Activated CD4-positive, alpha-beta memory T cell treated with anti-CD3 and anti-CD28 coated beads, Interleukin-2, amount 10 ng/mL, durations not matched to agents 7 days and 5 days (primary cell): Measurements from ENCODE around the gene KANK4. TPM values are rescaled to one million over a fixed set of nuclear protein-coding genes. Genes with fewer than 3 reads are reported as not detected.

ENCODE experiments used
- CTCF ChIA-PET: fragments of 350-600 bp; sonication (Branson Sonifier 250); formaldehyde crosslinking; loops from one replicate; lab custom pipeline; 2021; ENCODE audit warnings: antibody characterized with exemption, inconsistent platforms; lab: Charles Lee
- POLR2A ChIA-PET: fragments of 350-600 bp; sonication (Branson Sonifier 250); formaldehyde crosslinking; loops from one replicate; lab custom pipeline; 2021; ENCODE audit warnings: antibody characterized with exemption; lab: Charles Lee
- DNase-seq: peaks from one replicate; pipeline ENCODE4 v3.0.0-alpha.2; 2020
- H3K27ac Mint-ChIP-seq: one replicate; pipeline ENCODE4 v1.8.0; 2021; ENCODE audit warnings: mild to moderate bottlenecking, mixed read lengths
- H3K27me3 Mint-ChIP-seq: one replicate; pipeline ENCODE4 v1.8.0; 2021; ENCODE audit warnings: mixed read lengths
- H3K36me3 Mint-ChIP-seq: one replicate; pipeline ENCODE4 v1.8.0; 2021; ENCODE audit warnings: low read depth, mixed read lengths
- H3K4me1 Mint-ChIP-seq: one replicate; pipeline ENCODE4 v1.8.0; 2021; ENCODE audit warnings: mixed read lengths
- H3K4me3 Mint-ChIP-seq: one replicate; pipeline ENCODE4 v1.8.0; 2021; ENCODE audit warnings: mild to moderate bottlenecking, mixed read lengths
- H3K9me3 Mint-ChIP-seq: one replicate; pipeline ENCODE4 v1.8.0; 2021; ENCODE audit warnings: mixed read lengths
- total RNA-seq, 2 experiments: library from RNA; stranded (reverse); gene quantifications; one replicate each; pipeline ENCODE4 v1.2.3, GENCODE V29; 2021

Gene KANK4
- total RNA-seq, 2 experiments from 2014 or later: not detected

GRCh38 chr1:62349470-62350233, 30.4 kb upstream of the KANK4 start:
- H3K36me3 Mint-ChIP-seq: no peaks in the 10 kb centered on the region
- CTCF ChIA-PET: no interaction called here

DNA sequence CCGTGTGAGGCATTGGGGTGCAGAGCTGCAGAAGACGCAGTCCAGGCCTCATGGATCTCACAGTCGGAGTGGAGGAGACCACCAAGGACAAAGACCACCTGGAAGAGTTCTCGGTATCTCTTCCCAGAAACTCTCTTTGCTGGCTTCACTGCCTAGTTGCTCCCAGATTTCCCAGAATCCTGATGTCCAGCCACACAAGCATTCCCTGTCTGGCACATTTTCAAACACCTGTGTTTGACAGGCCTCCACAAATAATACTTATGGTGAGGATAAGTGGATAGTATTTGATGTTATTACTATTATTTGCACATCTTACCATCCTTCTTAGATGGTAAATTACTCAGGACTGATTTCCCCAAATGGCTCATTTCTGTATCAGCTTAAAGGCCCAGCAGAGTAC, 27.7 kb upstream of the KANK4 start:
- no peak for DNase-seq
- H3K36me3 Mint-ChIP-seq: no peaks in the 10 kb centered on the region
- no peak overlapping the region for H3K4me3 Mint-ChIP-seq
- ChIA-PET POLR2A (no interaction called here), CTCF (no interaction called here)
- H3K27me3 Mint-ChIP-seq: no peaks in the 10 kb centered on the region
- no peaks in the 10 kb centered on the region for H3K4me1 Mint-ChIP-seq
- no peak overlapping the region for H3K27ac Mint-ChIP-seq
- H3K9me3 Mint-ChIP-seq: no peaks in the 10 kb centered on the region

More at GRCh38 chr1:62349470-62350233, 30.4 kb upstream of the KANK4 start:
- Mint-ChIP-seq H3K4me1 (no peaks in the 10 kb centered on the region), H3K27me3 (no peaks in the 10 kb centered on the region), H3K4me3 (no peak overlapping the region), H3K27ac (no peak overlapping the region), H3K9me3 (no peaks in the 10 kb centered on the region)
- no peak for DNase-seq
- POLR2A ChIA-PET: no interaction called here

GRCh38 chr1:62343911-62344310, 24.7 kb upstream of the KANK4 start:
- Mint-ChIP-seq H3K4me3 (no peak overlapping the region), H3K36me3 (no peaks in the 10 kb centered on the region), H3K27ac (no peak overlapping the region), H3K27me3 (no peaks in the 10 kb centered on the region), H3K4me1 (no peaks in the 10 kb centered on the region), H3K9me3 (no peaks in the 10 kb centered on the region)
- ChIA-PET CTCF (no interaction called here), POLR2A (no interaction called here)
- DNase-seq: no peak

DNA sequence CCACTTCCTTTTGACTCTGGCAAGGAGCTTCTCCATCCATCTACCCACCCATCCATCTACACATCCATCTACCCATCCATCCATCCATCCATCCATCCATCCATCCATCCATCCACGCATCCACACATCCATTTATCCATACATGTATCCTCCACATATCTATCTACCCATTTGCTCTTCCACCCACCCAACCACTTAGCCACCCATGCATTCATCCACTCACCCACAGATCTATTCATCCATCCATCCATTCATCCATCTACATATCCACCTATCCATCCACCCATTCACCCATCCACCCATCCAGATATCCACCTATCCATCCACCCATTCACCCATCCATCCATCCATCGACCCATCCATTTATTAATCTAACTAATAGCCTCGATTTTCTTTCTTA, 23.0 kb upstream of the KANK4 start:
- no peaks in the 10 kb centered on the region for H3K9me3 Mint-ChIP-seq
- H3K4me1 Mint-ChIP-seq: no peaks in the 10 kb centered on the region
- no peaks in the 10 kb centered on the region for H3K27me3 Mint-ChIP-seq
- ChIA-PET POLR2A (no interaction called here), CTCF (no interaction called here)
- no peak for DNase-seq
- no peak overlapping the region for H3K27ac Mint-ChIP-seq
- H3K4me3 Mint-ChIP-seq: no peak overlapping the region
- no peaks in the 10 kb centered on the region for H3K36me3 Mint-ChIP-seq

- no peaks in the 10 kb centered on the region for H3K36me3 Mint-ChIP-seq
- H3K27me3 Mint-ChIP-seq: no peaks in the 10 kb centered on the region
- no peaks in the 10 kb centered on the region for H3K4me1 Mint-ChIP-seq
- POLR2A ChIA-PET: no interaction called here
- DNase-seq: no peak
- no peak overlapping the region for H3K27ac Mint-ChIP-seq
- no peak overlapping the region for H3K4me3 Mint-ChIP-seq
- no peaks in the 10 kb centered on the region for H3K9me3 Mint-ChIP-seq
- CTCF ChIA-PET: no interaction called here
These were observed 22.4 kb upstream of the KANK4 start for GRCh38 chr1:62341615-62342014.

- CTCF ChIA-PET: no interaction called here
- no peaks in the 10 kb centered on the region for H3K36me3 Mint-ChIP-seq
- DNase-seq: no peak
These were observed 21.9 kb upstream of the KANK4 start for GRCh38 chr1:62341089-62341488.

DNA sequence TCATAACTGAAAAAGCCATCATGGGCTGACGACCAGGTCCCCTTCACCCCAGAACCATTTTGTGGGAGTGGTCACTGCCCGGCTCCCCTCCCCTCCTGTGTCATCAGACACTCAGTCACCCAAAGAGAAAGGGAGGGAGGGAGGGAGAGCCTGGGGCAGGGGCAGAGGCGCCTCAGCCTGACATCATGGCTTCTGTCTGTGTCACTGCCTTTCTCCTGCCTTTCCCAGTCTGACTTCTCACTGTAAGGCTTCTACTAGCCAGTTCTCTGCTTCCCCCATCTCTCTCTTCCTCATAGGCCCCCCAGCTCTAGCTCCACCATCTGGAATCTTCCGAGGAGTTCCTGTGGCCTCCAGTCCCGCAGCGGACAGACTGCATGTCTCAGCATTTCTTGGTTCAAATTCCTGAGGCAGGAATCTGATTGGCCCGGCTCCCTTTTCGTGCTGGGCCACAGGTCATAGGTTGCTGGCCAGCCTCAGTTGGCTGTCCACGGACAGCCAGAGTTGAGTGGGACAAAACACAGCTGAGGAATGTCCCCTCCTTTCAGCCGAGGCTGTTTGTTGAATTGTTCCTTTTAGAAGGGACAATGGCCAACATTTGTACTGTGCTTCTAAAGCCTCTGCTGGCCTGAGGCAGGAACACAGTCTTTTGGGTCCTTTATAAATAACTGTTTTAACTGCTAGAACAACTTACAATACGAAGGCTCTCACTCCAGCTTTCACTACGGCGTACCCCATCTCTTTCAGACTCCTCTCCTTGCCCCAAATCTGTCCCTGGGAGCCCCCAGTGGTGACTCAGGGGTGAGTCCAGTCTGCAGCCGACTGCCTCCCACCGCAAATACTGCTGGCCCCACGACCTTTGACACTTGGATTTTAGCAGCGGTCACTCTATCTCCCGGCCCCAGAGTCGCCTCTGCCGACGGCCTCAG, 18.7 kb upstream of the KANK4 start:
- no peaks in the 10 kb centered on the region for H3K4me1 Mint-ChIP-seq
- no peaks in the 10 kb centered on the region for H3K9me3 Mint-ChIP-seq
- CTCF ChIA-PET: no interaction called here
- no peaks in the 10 kb centered on the region for H3K27me3 Mint-ChIP-seq
- DNase-seq: no peak
- H3K36me3 Mint-ChIP-seq: no peaks in the 10 kb centered on the region
- H3K4me3 Mint-ChIP-seq: no peak overlapping the region
- POLR2A ChIA-PET: no interaction called here
- H3K27ac Mint-ChIP-seq: no peak overlapping the region

More at GRCh38 chr1:62341089-62341488, 21.9 kb upstream of the KANK4 start:
- Mint-ChIP-seq H3K27me3 (no peaks in the 10 kb centered on the region), H3K9me3 (no peaks in the 10 kb centered on the region), H3K27ac (no peak overlapping the region), H3K4me3 (no peak overlapping the region), H3K4me1 (no peaks in the 10 kb centered on the region)
- POLR2A ChIA-PET: no interaction called here

- ChIA-PET POLR2A (no interaction called here), CTCF (no interaction called here)
- Mint-ChIP-seq H3K9me3 (no peaks in the 10 kb centered on the region), H3K36me3 (no peaks in the 10 kb centered on the region), H3K27ac (no peak overlapping the region), H3K4me3 (no peak overlapping the region), H3K27me3 (peaks cover 2% of the 10 kb centered on the region), H3K4me1 (no peaks in the 10 kb centered on the region)
- no peak for DNase-seq
These were observed 17.9 kb upstream of the KANK4 start for GRCh38 chr1:62336995-62337705.

GRCh38 chr1:62336638-62336994, 17.4 kb upstream of the KANK4 start:
- POLR2A ChIA-PET: no interaction called here
- Mint-ChIP-seq H3K27me3 (peaks cover 3% of the 10 kb centered on the region), H3K27ac (no peak overlapping the region), H3K9me3 (no peaks in the 10 kb centered on the region), H3K4me1 (no peaks in the 10 kb centered on the region), H3K36me3 (no peaks in the 10 kb centered on the region), H3K4me3 (no peak overlapping the region)
- DNase-seq: no peak
- CTCF ChIA-PET: no interaction called here

- ChIA-PET POLR2A (no interaction called here), CTCF (no interaction called here)
- no peak overlapping the region for H3K27ac Mint-ChIP-seq
- H3K27me3 Mint-ChIP-seq: peaks cover 3% of the 10 kb centered on the region
- H3K4me3 Mint-ChIP-seq: no peak overlapping the region
- no peaks in the 10 kb centered on the region for H3K9me3 Mint-ChIP-seq
- H3K36me3 Mint-ChIP-seq: no peaks in the 10 kb centered on the region
- no peak for DNase-seq
- no peaks in the 10 kb centered on the region for H3K4me1 Mint-ChIP-seq
These were observed 16.4 kb upstream of the KANK4 start for GRCh38 chr1:62335656-62336055.

- no peak for DNase-seq
- ChIA-PET POLR2A (no interaction called here), CTCF (interaction anchor here (1.2 kb wide), 1 partner anchor 159 kb away, joined by 3 read pairs; no protein-coding TSS in a partner anchor)
- H3K9me3 Mint-ChIP-seq: no peaks in the 10 kb centered on the region
- no peak overlapping the region for H3K27ac Mint-ChIP-seq
- H3K4me1 Mint-ChIP-seq: no peaks in the 10 kb centered on the region
- no peaks in the 10 kb centered on the region for H3K36me3 Mint-ChIP-seq
- H3K27me3 Mint-ChIP-seq: peaks cover 3% of the 10 kb centered on the region
- H3K4me3 Mint-ChIP-seq: no peak overlapping the region
These were observed 15.3 kb upstream of the KANK4 start for GRCh38 chr1:62334434-62334985.

DNA sequence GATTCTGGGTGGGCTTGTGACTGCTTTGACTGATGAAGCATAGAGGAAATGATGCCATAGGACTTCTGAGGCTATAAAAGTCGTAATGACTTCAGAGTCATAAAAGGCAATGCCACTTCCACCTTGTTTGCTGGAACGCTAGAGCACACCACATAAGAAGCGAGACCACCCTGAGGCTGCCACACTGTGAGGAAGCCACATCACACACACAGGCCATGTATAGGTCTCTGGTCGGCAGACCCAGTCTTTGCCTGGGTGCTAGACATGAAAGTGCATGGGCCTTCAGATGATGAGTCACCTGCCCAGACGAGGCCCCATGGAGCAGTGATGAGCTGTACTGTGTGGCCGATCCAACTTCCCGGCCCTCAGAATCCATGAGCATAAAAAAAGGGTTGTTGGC, 14.2 kb upstream of the KANK4 start:
- H3K4me1 Mint-ChIP-seq: no peaks in the 10 kb centered on the region
- no peak overlapping the region for H3K27ac Mint-ChIP-seq
- POLR2A ChIA-PET: no interaction called here
- no peak for DNase-seq
- CTCF ChIA-PET: no interaction called here
- no peak overlapping the region for H3K4me3 Mint-ChIP-seq
- no peaks in the 10 kb centered on the region for H3K9me3 Mint-ChIP-seq
- no peaks in the 10 kb centered on the region for H3K36me3 Mint-ChIP-seq
- peaks cover 3% of the 10 kb centered on the region for H3K27me3 Mint-ChIP-seq
